Omental fat pad (tissue), 4 donors: ENCODE data around the gene IFT80. TPM values are rescaled to one million over a fixed set of nuclear protein-coding genes. Genes with fewer than 3 reads are reported as not detected.

Experiments used
- ATAC-seq: fragments of 150-250 bp; one replicate; pipeline ENCODE4 v1.9.1; 2016; ENCODE audit warnings: mild to moderate bottlenecking, moderate library complexity; ENCODE audit not compliant: low FRiP score
- DNase-seq: peaks from one replicate; pipeline ENCODE4 v3.0.0-alpha.2; 2019; ENCODE audit warnings: low spot score
- CTCF ChIP-seq, 3 donors: fragments of 450-650 bp; IDR thresholded peaks; one replicate each; pipeline ENCODE4 v1.5.1; 2016 to 2017; ENCODE audit warnings: antibody characterized with exemption in 3 of 3, mild to moderate bottlenecking in 3 of 3, moderate library complexity in 2 of 3
- total RNA-seq, 4 donors: library from RNA; depleted of rRNA; stranded (reverse); fragments of >200 nt; gene quantifications; one replicate each; pipeline ENCODE4 v1.1.0, GENCODE V29; 2016

IFT80 gene
- total RNA-seq, 4 donors from 2014 or later: 13.9 to 34.5 (median 19.9) TPM

GRCh38 chr3:160278210-160278609, 120.8 kb downstream of the IFT80 start:
- DNase-seq: no peak
- TF ChIP-seq CTCF (IDR thresholded peaks at IDR 0.05): no peak
- ATAC-seq: no peak

- DNase-seq (no peak), ATAC-seq (no peak)
- no peak for TF ChIP-seq CTCF (IDR thresholded peaks at IDR 0.05)
Measured at GRCh38 chr3:160265088-160265487, 133.9 kb downstream of the IFT80 start.

GRCh38 chr3:160260587-160261270, 138.3 kb downstream of the IFT80 start:
- ATAC-seq: peak; percentile 32
- DNase-seq: no peak
- no peak for TF ChIP-seq CTCF (IDR thresholded peaks at IDR 0.05)

- TF ChIP-seq CTCF (IDR thresholded peaks at IDR 0.05): no peak
- ATAC-seq: no peak
Measured at GRCh38 chr3:160259589-160259988, 139.4 kb downstream of the IFT80 start.

GRCh38 chr3:160257606-160258005, 141.4 kb downstream of the IFT80 start:
- DNase-seq (no peak), ATAC-seq (no peak)
- no peak for TF ChIP-seq CTCF (IDR thresholded peaks at IDR 0.05)

More at GRCh38 chr3:160259589-160259988, 139.4 kb downstream of the IFT80 start:
- no peak for DNase-seq

- ATAC-seq: no peak
- no peak for TF ChIP-seq CTCF (IDR thresholded peaks at IDR 0.05)
- DNase-seq: no peak
Measured at GRCh38 chr3:160253298-160253697, 145.7 kb downstream of the IFT80 start.

- ATAC-seq: no peak
- DNase-seq: no peak
- TF ChIP-seq CTCF (IDR thresholded peaks at IDR 0.05): no peak
Measured at GRCh38 chr3:160247766-160248165, 151.3 kb downstream of the IFT80 start.
